Right ventricle myocardium superior (tissue), 1 donor: ENCODE results near the gene RELT. TPM values are rescaled to one million over a fixed set of nuclear protein-coding genes. Genes with fewer than 3 reads are reported as not detected.

ENCODE experiments used
- ATAC-seq: fragments of 200-7000 bp; cut with Tn5 transposase; one replicate; pipeline ENCODE4 v1.9.1; 2020; ENCODE audit warnings: mild to moderate bottlenecking; ENCODE audit not compliant: poor library complexity
- DNase-seq: peaks from one replicate; pipeline ENCODE4 v3.0.0-alpha.2; 2020
- intact Hi-C: fragments of 100-400 bp; cut with DNase I; formaldehyde crosslinking; loops from one replicate; pipeline ENCODE4 v1.11.2; 2022
- total RNA-seq: library from RNA; stranded (reverse); fragmentation: NEBNext Ultra II Directional; extraction: Animal tissue kit (Norgen Biotek cat#: 25700); gene quantifications from one replicate; pipeline ENCODE4 v1.2.1, GENCODE V29; 2021
- donor health status: DM: no; HTN: yes; CAD: no; lungs with severe emphysema.

RELT gene
- total RNA-seq, 1 donor from 2014 or later = 1.3 TPM

DNA sequence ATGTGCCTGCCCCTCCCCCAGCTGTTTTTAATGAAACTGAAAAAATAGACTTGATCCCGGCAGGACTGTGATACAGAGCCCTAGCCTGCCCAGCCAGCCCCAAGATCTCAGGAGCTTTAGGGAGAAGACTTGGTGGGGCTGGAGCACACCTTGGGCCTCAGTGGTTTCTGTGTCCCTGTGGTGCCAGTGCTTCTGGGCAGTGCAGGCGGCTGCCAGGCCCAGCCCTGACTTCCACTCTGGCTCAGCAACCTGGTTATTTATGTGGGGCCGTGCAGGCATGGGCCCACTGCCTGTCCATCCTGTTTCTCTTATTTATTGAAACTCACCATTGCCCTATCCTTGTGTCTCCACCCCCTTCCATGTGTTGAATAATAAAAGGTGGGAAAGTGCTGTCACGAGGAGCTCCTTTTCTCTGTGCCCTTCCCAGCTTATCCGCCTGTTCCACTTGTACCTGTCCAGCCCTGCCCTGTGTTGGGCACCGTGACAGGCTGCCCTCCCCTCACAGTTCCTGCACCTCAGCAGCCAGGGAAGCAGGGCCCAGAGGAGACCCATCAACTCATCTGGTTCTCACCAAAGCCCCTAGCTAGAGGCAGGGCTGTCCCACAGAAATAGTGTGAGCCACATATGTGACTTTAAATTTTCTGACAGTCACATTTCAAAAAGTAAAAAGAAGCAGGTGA, 20.2 kb downstream of the RELT start:
- DNase-seq = no peak
- ATAC-seq = no peak
- intact Hi-C loops = loop anchor here (2.0 kb wide), 1 partner anchor 264 kb away; no protein-coding TSS in a partner anchor

DNA sequence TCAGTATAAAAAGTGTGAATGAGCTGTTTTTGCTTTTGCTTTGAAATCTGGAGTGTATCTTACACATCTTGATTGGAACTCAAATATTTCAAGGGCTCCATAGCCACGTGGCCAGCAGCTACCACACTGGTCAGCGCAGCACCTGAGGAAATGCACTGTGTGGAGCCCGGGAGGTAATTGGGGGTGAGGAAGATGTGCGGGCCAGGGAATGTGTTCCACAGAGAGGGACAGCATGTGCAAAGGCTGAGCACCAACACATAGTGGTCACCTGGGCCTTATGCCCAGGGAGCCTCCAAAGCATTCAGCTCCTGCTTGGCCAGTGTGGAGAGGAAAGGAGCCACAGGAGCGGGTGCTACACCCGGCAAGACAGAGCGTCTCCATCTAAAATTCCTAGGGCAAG, 20.8 kb downstream of the RELT start:
- no peak for ATAC-seq
- intact Hi-C loops = loop anchor here (2.0 kb wide), 1 partner anchor 264 kb away; no protein-coding TSS in a partner anchor

DNA sequence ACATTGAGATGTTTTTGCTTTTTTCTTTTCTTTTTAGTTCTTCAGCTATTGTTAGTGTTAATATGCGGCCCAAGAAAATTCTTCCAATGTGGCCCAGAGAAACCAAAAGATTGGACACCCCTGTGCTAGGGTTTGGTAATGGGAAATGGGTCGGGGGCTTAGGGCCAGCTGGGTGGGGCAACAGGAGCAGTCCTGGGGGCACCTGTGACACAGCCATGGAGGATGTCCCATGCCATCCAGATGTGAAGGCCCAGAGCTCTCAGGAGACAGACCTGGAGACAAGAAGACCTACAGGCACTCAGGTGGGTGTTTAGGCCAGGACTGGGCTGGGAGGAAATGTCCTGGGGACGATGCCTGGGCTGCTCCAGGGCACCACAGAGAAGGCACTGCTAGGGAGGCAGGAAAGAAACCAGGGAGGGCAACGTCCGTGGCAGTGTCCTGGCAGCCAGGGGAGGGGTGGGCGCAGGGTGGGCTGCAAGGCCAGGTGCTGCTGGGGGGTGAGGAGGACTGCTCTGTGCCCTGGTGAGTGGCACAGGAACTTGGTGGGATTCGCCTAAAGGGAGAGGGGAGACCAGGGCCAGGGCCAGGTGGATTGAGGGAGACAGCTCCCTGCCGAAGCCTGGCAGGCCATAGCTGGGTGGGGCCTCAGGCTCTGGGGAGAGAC, 21.4 kb downstream of the RELT start:
- intact Hi-C loops = loop anchor here (2.0 kb wide), 1 partner anchor 263 kb away; no protein-coding TSS in a partner anchor
- ATAC-seq (no peak), DNase-seq (no peak)

More for the DNA sequence above, 20.8 kb downstream of the RELT start:
- DNase-seq = no peak

DNA sequence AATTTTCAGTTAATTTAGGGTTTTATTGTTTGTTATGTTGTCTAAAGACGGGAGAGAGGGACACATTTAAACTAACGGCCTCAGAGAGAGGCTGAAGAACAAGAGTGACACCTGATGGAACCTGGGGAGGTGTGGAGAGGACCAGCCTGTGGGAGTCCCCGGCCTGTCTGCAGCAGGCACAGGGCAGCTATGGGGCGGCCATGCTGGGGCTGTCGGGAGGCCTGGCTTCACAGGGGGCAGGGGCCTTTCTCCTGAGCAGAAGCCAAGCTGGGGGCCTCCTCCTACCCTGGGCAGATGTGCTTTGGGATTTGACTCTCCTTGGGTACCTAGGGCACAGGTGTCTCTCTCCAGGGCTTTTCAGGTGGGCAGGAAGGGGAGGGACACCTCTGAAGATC, 21.9 kb downstream of the RELT start:
- intact Hi-C loops = no loop called here
- DNase-seq = no peak

DNA sequence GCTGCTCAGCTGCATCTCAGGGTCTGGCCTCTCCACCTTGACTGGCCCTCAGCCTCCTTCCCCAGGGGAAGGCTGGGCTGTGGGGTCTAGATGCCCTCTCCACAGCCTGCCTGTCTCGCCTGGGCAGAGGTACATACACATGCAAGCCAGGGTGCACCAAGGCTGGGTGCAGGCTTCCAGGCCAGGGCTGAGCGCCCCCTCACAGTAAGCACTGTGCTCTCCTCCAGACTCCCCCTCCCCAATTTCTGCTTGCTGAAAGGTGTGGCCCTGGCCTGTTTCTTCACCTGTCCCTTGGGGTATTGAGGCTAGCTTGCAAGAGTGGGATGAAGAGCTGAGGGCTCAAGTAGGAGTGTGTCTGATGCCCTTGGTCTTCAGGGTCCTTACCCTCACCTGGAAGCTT, 22.5 kb downstream of the RELT start:
- DNase-seq = no peak
- intact Hi-C loops = no loop called here

More for the DNA sequence above, 21.9 kb downstream of the RELT start:
- no peak for ATAC-seq

DNA sequence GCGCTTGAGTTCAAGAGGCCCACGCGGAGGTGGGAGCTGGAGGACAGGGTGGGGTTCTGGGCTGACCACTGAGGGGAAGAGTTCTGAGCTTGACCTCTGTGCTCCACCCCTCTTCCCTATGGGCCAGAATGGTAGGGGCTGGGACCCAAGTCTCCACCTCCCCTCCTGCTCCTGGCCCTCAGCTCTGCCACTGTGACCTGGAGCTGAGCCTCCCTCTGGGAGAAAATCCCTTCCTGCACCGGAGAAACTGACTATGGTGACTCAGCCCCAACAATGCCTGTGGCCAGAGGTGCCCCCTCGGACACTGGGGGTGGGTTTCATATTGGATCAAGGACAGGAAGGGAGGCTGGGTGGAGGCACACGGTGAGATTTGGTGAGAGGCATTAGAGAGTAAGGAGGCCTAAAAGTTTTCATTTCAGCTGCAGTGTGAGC, 23.0 kb downstream of the RELT start:
- intact Hi-C loops = no loop called here
- DNase-seq (no peak), ATAC-seq (peak; percentile 4)

More for the DNA sequence above, 22.5 kb downstream of the RELT start:
- no peak for ATAC-seq

DNA sequence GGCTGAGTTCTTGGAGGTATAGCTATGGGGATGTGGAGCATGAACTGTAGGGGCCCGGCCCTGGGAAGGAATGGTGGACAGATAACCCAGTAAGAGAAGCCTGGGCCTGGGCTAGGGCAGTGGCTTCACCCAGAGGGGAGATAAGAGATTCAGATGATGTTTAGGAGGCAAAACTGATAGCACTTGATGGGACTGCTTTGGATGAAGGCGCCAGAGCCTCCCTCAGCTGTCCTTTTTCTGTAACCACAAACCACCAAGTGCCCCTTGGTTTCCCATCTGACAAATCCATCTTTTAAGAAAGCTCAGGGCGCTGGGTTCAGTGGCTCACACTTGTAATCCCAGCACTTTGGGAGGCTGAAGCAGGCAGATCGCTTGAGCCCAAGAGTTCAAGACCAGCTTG, 23.4 kb downstream of the RELT start:
- intact Hi-C loops = loop anchor here (10.0 kb wide), 1 partner anchor 225 kb away; no protein-coding TSS in a partner anchor
- ATAC-seq = no peak
- no peak for DNase-seq

DNA sequence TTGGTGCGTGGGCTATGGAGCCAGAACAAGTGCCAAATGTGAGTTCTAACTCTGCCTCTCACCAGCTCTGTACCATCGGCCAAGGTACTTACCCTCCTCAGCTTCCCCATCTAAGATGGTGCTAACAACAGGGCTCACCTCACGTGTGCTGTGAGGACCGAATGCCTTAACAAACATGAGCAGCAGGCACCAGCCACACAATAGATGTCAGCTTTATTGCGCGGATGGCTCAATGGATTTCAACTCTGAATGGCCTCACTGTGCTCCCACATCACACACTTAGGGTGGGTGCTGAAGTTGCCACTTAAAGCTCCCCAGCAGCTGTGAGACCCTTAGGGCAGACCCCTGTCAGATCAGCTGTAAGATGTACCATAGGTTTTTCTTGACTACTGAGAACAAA, 24.1 kb downstream of the RELT start:
- DNase-seq = no peak
- intact Hi-C loops = loop anchor here (10.0 kb wide), 1 partner anchor 225 kb away; no protein-coding TSS in a partner anchor
- no peak for ATAC-seq

DNA sequence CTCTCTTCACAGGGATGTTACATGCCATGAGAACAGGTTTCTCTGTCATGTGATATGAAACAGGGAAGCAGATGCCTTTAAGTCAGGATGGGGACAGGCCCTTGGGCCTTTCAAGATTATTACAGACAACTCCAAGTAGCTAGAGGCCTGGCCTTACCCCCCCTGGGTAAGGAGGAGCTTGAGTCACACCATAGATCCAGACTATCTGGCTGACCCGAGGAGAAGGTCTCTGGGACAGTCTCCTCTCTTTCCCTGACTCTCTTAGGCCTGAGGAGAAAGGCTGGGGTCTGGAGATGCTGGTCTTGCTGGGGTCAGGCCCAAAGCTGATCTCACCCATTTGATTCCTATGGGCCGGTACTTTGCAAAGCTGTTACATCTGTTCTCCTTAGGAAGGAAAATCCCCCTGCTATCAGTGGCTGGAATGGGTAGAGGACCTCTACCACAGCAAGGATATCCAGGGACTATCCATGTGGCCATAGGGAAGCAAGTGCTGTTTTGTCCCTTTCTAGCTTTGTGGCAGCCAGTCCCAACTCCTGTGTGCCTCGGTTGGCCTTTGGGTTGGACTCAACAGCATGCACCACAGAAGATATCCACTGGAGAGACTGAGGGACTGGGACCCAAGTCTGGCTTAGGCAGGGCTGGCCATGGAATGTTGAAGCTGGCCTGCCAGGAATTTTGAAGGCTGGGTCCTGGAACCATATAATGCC, 25.2 kb downstream of the RELT start:
- ATAC-seq (no peak), DNase-seq (no peak)
- intact Hi-C loops = loop anchor here (10.0 kb wide), 1 partner anchor 223 kb away; no protein-coding TSS in a partner anchor

DNA sequence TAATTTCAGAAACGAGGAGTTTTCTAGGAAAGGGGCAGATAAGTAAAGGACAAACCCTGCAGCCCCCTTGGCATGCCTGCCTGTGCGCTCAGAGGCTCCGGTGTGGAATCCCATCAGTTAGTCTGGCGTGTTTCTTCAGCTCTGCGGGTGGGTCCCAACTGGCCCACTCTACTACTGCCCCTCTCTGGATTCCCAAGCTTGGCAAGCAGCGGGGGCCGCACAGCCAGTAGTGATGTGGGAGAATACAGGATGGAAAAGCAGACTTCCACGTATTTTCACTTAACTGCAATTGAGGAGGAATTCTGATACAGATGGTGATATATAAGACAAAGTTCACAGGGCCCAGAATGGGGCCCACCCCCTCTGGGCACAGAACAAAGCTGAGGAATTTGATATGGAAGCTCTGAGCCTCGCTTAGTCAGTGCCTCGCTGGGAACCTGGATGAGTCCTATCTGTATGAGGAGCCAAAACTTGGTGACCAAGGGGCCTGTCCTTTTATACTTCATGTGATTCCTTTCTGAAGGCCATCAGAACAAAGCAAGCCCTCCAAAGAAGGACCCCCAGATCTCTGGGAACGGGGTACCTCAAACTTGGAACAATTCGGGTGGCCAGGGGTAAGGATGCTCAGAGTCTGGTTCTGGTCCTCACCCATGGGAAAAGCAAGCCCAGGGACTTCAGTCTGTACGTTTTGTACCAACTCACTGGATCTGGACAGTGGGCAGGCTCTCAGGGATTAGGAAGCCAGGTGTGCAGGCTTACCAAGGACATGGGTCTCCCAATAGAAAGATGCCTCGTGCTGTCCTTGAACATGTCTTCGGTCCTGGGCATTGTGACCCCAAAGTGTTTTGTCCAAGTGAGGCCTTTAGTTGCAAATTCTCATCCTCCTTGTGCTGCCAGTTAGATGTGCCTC, 26.0 kb downstream of the RELT start:
- DNase-seq = no peak
- intact Hi-C loops = loop anchor here (10.0 kb wide), 1 partner anchor 223 kb away; no protein-coding TSS in a partner anchor
- ATAC-seq = no peak

DNA sequence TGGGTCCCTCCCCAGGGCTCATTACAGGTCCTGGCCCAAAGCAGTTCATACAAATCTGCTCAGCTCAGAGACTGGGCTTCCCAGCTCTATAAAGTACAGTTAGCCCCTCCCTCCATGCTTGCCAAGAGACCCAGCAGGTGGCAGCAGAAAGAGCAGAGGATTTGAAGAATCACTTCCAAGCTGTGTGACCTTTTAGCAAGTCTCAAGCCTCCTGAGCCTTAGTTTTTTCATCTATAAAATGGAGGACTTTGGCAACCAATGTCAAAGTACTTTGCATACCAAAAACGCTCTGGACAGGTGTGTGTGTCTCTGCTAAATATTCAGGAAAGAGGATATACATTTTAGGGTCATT, 26.6 kb downstream of the RELT start:
- DNase-seq (no peak), ATAC-seq (no peak)
- intact Hi-C loops = loop anchor here (10.0 kb wide), 1 partner anchor 222 kb away; no protein-coding TSS in a partner anchor

DNA sequence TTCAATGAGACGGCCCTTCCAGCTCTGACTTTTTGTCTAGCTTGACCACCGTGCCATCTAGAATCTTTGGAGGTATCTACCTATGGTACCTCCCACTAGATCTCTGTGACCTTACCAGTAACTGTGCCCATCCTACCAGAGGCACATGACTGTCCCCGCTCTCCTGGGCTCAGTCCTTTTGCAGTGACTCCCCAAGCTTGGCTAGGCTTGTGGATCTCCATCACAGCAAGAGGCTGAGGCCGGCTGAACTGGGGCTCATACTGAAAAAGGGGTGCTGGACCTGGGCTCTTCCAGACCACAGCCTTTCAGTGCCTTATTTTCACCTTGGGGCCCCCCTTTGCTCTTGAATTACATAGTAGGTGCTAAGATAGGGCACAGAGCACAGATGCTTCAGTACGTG, 27.3 kb downstream of the RELT start:
- intact Hi-C loops = loop anchor here (10.0 kb wide), 1 partner anchor 221 kb away; no protein-coding TSS in a partner anchor
- no peak for DNase-seq
- ATAC-seq = peak; percentile 13

DNA sequence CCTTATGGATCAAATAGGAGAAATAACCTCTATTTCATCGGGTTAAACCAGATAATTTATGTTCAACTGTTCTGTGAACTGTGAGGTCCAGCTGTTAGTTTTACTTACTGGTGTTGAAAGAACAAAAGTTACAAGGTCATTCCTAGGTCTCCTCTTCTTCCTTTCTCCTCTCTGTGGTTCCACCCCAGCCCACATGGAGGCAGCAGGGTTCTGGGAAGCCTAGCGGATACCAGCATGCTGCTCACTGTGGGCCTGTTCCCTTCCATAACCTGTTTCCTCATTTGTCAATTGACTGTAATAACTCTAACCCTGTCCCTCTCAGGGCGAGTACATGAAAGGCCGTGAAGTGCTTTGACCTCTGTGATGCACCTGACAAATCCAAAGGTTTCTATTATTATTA, 27.8 kb downstream of the RELT start:
- ATAC-seq (peak; percentile 93), DNase-seq (peak; percentile 83)
- intact Hi-C loops = loop anchor here (10.0 kb wide), 1 partner anchor 221 kb away; no protein-coding TSS in a partner anchor

DNA sequence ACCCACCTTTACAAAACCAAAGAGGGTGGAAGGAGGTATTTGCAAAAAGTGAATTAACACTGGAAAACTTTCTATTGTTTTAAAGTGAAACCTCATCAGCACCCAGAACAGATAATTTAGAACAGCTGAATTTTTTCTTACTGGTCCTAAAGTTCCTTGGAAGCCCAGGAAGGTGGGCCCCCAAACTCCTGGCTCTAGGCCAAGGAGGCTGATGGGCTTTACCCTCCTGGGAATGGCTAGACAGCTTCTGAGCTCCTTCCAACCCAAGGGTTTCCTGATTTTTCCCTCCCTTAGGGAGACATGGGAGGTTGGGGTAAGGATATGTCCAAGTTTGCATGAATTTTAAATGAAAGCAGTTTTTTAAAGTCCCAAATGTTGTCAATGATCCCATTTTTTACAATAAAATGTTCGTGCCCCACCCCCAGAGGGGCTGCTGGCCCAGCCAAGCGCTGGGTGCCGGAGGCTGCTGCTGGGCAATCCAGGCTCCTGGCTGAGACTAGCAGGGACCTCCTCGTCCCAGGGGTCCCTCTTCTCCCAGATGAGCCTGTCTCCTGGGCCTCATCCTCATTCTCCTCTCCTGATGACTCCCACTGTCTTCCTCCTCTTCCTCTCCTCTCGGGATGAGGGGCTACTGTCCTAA, 28.4 kb downstream of the RELT start:
- ATAC-seq (no peak), DNase-seq (no peak)

DNA sequence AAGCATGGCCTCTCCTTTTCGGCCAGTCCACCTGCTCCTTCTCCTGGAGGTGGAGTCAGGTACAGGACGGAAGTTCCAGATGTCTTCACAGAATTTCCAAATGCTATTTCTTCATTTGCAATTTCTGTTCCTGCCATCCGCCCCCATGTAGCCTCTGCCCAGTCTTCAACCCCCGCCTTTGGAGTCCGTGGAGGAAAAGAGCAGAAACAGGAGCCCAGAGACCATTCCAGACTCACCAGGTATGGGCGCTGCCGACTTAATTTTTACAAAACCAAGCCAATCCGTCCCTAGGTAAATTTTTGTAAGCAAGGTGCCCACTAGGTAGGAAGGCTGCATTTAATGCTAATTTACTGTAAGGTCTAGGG, 28.9 kb downstream of the RELT start:
- DNase-seq (no peak), ATAC-seq (no peak)
- intact Hi-C loops = loop anchor here (10.0 kb wide), 1 partner anchor 220 kb away; no protein-coding TSS in a partner anchor

More for the DNA sequence above, 28.4 kb downstream of the RELT start:
- intact Hi-C loops = loop anchor here (10.0 kb wide), 1 partner anchor 220 kb away; no protein-coding TSS in a partner anchor

DNA sequence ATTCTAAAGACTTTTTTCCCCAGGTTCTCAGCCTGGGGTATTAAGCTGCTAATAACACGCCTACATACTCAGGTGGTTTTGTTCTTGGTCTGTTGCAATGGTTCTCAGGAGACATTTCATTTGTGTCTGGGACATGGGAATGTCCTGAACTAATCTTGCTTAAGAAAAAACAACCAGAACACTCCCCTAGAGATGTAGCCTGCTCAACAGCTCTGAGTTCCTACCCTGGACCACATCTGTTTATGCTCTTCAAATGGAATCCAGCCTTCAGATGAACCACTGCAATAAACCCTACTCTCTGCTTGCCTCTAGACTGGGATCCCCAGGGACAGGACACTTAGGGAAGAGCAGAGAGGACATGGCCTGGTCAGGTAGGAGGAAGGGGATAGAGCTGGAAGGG, 29.9 kb downstream of the RELT start:
- DNase-seq = no peak
- ATAC-seq = no peak
- intact Hi-C loops = loop anchor here (10.0 kb wide), 1 partner anchor 219 kb away; no protein-coding TSS in a partner anchor

DNA sequence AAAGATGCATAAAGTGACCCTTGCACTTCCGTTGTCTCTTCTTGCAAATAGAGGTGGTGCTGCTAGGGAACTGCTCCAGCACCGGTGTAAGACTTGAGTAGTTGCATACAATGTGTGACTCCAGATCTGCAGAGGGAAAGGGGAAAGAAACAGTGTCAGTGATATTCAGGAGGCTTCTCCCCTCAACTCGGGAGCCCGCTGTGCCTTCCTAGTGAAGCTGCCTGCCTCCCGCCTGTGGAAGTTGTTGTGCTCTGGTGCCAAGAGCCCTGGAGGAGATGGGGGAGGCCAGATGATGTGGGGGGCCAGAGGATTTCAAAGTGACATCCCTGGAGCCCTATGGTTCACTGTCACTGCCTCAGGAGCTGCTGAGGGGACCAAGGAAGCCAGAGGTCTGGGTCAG, 30.4 kb downstream of the RELT start:
- DNase-seq (no peak), ATAC-seq (no peak)
- intact Hi-C loops = loop anchor here (10.0 kb wide), 1 partner anchor 218 kb away; no protein-coding TSS in a partner anchor
